HL-60 (cell line): ENCODE measurements around the gene SLC35A4.

ENCODE experiments used
- CTCF ChIP-seq: IDR thresholded peaks from one replicate; pipeline ENCODE4 v1.5.1; 2011; ENCODE audit warnings: low read length, control low read depth, inconsistent platforms; ENCODE audit not compliant: insufficient read depth
- GABPA ChIP-seq: IDR thresholded peaks from 2 replicates; pipeline ENCODE4 v1.6.1; 2012; ENCODE audit warnings: low read depth
- POLR2AphosphoS5 ChIP-seq: IDR thresholded peaks from 2 replicates; pipeline ENCODE4 v1.6.1; 2012; ENCODE audit warnings: low read depth
- REST ChIP-seq: IDR thresholded peaks from 2 replicates; pipeline ENCODE4 v1.6.1; 2012; ENCODE audit warnings: low read depth; ENCODE audit not compliant: insufficient replicate concordance
- SPI1 ChIP-seq: IDR thresholded peaks from 2 replicates; pipeline ENCODE4 v1.6.1; 2012; ENCODE audit warnings: low read depth, mild to moderate bottlenecking, borderline replicate concordance

- TF ChIP-seq POLR2AphosphoS5 (no peak), CTCF (no peak), GABPA (no peak), REST (no peak), SPI1 (no peak)
Observed at GRCh38 chr5:140600096-140600495, 35.5 kb downstream of the SLC35A4 start.
